SK-N-MC (cell line): ENCODE results near the gene GPR75.
"Not testable (repeated sequence)": the region's sequence is repeated elsewhere in the genome, so short reads cannot be mapped to it uniquely, and the experiment has no call there.

Experiments used
- DNase-seq: peaks from one replicate; pipeline ENCODE4 v3.0.0-alpha.2; 2011; ENCODE audit warnings: low read depth, low spot score
- H3K27ac ChIP-seq: fragments of 200-600 bp; sonication (generic); 2 replicates; pipeline ENCODE4 v1.5.1; 2016; ENCODE audit warnings: mixed run types
- H3K36me3 ChIP-seq: fragments of 200-600 bp; sonication (generic); 2 replicates; pipeline ENCODE4 v1.6.1; 2017; ENCODE audit warnings: antibody characterized with exemption, low read length, mixed read lengths; ENCODE audit not compliant: insufficient read depth
- H3K4me3 ChIP-seq: fragments of 200-600 bp; sonication (generic); 2 replicates; pipeline ENCODE4 v1.5.1; 2016
- H3K9ac ChIP-seq: fragments of 200-600 bp; sonication (generic); 2 replicates; pipeline ENCODE4 v1.8.0; 2017; ENCODE audit warnings: mixed run types, mixed read lengths; ENCODE audit not compliant: insufficient read length
- H3K9me3 ChIP-seq: fragments of 200-600 bp; sonication (generic); 2 replicates; pipeline ENCODE4 v1.6.1; 2017; ENCODE audit warnings: low read depth, mild to moderate bottlenecking, antibody characterized with exemption, low read length, moderate library complexity, mixed read lengths
- EZH2 ChIP-seq: fragments of 200-600 bp; sonication (generic); IDR thresholded peaks from one replicate; pipeline ENCODE4 v1.6.1; 2017; ENCODE audit warnings: antibody characterized with exemption
- FOXP2 ChIP-seq: optimal IDR thresholded peaks from 2 replicates; pipeline ENCODE3; 2011; ENCODE audit warnings: mild to moderate bottlenecking, moderate library complexity; ENCODE audit not compliant: insufficient read depth; ENCODE audit errors: extremely low read length, control extremely low read depth
- POLR2AphosphoS5 ChIP-seq: IDR thresholded peaks from 2 replicates; pipeline ENCODE4 v1.6.1; 2012; ENCODE audit warnings: mild to moderate bottlenecking, low read depth, low read length, borderline replicate concordance

The GPR75 gene

GRCh38 chr2:53865264-53865663, 5.5 kb upstream of the GPR75 start:
- Histone ChIP-seq H3K9ac (no peak overlapping the region), H3K4me3 (no peak overlapping the region), H3K36me3 (peaks cover 42% of the 10 kb centered on the region), H3K27ac (no peak overlapping the region), H3K9me3 (no peaks in the 10 kb centered on the region)
- TF ChIP-seq FOXP2, result no peak
- no peak for TF ChIP-seq POLR2AphosphoS5
- TF ChIP-seq EZH2, result no peak
- DNase-seq, result no peak

DNA sequence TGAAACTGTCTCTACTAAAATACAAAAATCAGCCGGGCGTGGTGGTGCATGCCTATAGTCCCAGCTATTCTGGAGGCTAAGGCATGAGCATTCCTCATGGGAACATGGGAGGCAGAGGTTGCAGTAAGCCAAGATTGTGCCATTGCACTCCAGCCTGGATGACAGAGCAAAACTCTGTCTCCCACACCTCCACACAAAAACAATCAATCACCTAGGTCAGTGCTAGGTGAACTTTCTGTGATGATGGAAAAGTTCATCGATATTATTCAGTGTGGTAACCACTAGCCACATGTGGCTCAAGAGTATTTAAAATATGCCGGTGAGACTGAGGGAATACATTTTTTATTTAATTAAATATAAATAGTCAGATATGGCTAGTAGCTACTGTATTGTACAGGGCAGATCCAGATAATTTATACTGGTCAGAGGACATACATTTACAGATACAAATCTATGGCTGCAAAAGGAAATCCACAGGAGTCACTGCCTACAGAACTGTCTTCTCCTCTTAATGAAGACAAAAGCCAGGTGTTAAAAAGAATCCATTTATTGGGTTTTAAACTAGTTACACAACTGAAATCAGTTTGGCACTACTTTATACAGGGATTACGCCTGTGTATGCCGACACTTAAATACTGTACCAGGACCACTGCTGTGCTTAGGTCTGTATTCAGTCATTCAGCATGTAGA, 3.9 kb upstream of the GPR75 start:
- peaks cover 29% of the 10 kb centered on the region for H3K36me3 ChIP-seq
- H3K9me3 ChIP-seq, result no peaks in the 10 kb centered on the region
- no peak overlapping the region for H3K27ac ChIP-seq
- H3K9ac ChIP-seq, result no peak overlapping the region
- TF ChIP-seq EZH2, result no peak
- TF ChIP-seq FOXP2, result no peak
- TF ChIP-seq POLR2AphosphoS5, result no peak
- H3K4me3 ChIP-seq, result no peak overlapping the region
- no peak for DNase-seq

GRCh38 chr2:53861824-53862223, 2.1 kb upstream of the GPR75 start:
- Histone ChIP-seq H3K36me3 (peaks cover 24% of the 10 kb centered on the region), H3K27ac (no peak overlapping the region), H3K9ac (no peak overlapping the region), H3K4me3 (no peak overlapping the region), H3K9me3 (no peaks in the 10 kb centered on the region)
- DNase-seq, result no peak
- no peak for TF ChIP-seq FOXP2
- TF ChIP-seq EZH2, result no peak
- TF ChIP-seq POLR2AphosphoS5, result no peak

- no peaks in the 10 kb centered on the region for H3K9me3 ChIP-seq
- no peak overlapping the region for H3K27ac ChIP-seq
- no peak for DNase-seq
- peaks cover 20% of the 10 kb centered on the region; the same call in 1 of the 2 replicates for H3K36me3 ChIP-seq
- no peak overlapping the region for H3K9ac ChIP-seq
- no peak overlapping the region for H3K4me3 ChIP-seq
- TF ChIP-seq FOXP2, result no peak
- TF ChIP-seq EZH2, result no peak
- no peak for TF ChIP-seq POLR2AphosphoS5
Observed at GRCh38 chr2:53856272-53856671, 3.5 kb downstream of the GPR75 start.

DNA sequence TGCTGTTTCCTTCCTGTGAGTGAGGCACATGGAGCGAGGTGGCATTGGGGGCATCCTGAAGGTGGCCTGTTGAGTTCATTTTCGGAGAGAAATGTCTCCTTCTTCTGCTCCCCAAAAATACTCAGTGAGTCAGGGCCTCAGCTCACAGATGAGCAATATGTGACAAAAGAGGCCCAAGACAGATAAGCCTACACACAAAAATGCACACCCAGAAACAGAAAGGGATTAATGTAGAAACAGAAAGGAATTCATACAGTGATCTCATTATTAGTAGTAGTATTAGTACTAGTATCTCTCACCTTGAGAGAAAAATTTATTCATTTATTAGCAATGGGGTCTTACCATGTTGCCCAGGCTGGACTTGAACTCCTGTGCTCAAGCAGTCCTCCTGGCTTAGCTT, 5.1 kb downstream of the GPR75 start:
- no peak for DNase-seq
- H3K9ac ChIP-seq, result no peak overlapping the region
- H3K27ac ChIP-seq, result no peak overlapping the region
- H3K9me3 ChIP-seq, result no peaks in the 10 kb centered on the region
- TF ChIP-seq POLR2AphosphoS5 (no peak), EZH2 (no peak), FOXP2 (no peak)
- H3K36me3 ChIP-seq, result peaks cover 20% of the 10 kb centered on the region; the same call in 1 of the 2 replicates
- no peak overlapping the region for H3K4me3 ChIP-seq

DNA sequence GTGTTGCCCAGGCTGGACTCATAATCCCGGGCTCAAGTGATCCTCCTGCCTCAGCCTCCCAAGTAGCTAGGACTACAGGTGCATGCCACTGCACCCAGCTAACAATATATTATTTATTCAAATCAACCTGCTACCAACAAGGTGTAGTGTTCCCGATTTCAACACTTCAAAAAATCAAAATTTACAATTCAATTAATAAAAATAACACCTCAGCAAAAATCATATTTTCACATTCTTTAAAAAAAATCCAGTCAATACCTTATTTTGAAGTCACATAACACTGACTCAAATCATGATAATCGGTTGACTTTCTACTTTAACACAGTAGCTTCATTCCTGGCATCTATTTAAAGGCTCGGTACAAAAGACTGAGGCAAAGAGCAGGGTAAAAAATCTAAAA, 7.2 kb downstream of the GPR75 start:
- TF ChIP-seq EZH2 (no peak), FOXP2 (no peak), POLR2AphosphoS5 (no peak)
- H3K27ac ChIP-seq, result no peak overlapping the region
- no peak overlapping the region for H3K4me3 ChIP-seq
- H3K9me3 ChIP-seq, result no peaks in the 10 kb centered on the region
- DNase-seq, result no peak
- peaks cover 20% of the 10 kb centered on the region; the same call in 1 of the 2 replicates for H3K36me3 ChIP-seq
- H3K9ac ChIP-seq, result no peak overlapping the region

DNA sequence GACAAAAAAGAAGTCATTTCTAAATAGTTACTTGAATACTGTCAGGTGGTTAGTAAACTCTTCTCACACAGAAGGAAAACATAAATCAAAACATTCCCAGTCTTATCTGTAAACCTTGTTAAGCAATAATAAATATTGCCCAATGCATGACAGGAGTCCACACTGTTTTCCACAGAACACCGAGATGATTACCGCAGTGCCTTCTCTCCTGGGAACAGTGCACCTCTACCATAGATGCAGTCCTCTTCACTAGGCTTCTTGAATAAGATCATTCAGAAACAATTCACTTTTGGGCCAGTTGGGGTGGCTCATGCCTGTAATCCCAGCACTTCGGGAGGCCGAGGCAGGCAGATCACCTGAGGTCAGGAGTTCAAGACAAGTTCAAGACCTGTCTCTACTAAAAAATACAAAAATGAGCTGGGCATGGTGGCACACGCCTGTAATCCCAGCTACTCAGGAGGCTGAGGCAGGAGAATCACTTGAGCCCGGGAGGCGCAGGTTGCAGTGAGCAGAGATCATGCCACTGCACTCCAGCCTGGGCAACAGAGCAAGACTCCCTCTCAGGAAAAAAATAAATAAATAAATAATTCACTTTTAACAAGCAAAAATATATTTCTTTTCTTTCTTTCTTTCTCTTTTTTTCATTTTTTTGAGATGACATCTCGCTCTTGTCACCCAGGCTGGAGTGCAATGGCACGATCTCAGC, 8.6 kb downstream of the GPR75 start:
- H3K27ac ChIP-seq, H3K9me3 ChIP-seq: not testable (repeated sequence)
- H3K36me3 ChIP-seq, result peaks cover 20% of the 10 kb centered on the region; the same call in 1 of the 2 replicates

DNA sequence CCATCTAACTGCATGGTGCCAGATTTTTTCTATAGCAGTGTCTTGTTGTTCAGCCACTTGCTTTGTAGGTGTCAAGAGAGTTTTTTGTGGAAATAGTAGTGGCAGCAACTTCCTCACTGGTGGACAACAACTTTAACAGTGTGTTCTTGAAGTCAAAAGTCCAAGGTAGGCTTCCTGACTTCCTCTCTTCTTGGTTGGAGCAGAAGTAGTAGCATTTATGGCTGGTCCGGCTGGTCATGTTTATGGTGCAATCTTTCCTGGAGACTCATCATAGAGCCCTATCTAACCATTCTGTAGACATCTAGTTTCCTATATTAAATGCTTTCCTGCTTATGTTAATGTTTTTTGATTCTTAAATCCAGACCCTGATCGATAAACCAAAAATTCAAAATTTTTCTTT, 11.7 kb downstream of the GPR75 start:
- Histone ChIP-seq H3K4me3 (no peak overlapping the region), H3K9me3 (no peaks in the 10 kb centered on the region), H3K36me3 (peaks cover 2% of the 10 kb centered on the region; the same call in 1 of the 2 replicates), H3K9ac (no peak overlapping the region), H3K27ac (no peak overlapping the region)
- DNase-seq, result no peak
- TF ChIP-seq EZH2, result no peak
- no peak for TF ChIP-seq FOXP2
- TF ChIP-seq POLR2AphosphoS5, result no peak

More for the DNA sequence above, 8.6 kb downstream of the GPR75 start:
- H3K4me3 ChIP-seq, DNase-seq, H3K9ac ChIP-seq: not testable (repeated sequence)

DNA sequence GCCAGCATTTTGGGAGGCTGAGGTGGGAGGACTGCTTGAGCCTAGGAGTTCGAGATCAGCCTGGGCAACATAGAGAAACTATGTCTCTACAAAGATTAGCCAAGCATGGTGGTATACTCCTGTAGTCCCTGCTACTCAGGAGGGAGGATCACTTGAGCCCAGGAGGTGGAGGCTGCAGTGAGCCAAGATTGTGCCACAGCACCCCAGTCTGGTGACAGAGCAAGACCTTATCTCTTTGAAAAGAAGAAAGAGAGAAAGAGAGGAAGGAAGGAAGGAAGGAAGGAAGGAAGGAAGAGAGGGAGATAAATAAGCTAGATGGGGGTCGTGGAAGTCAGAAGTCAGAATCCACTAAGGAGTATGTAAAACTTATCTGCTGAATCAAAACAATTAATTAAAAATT, 16.2 kb downstream of the GPR75 start:
- Histone ChIP-seq H3K36me3 (no peaks in the 10 kb centered on the region), H3K27ac (peak overlapping the region; percentile 49; the same call in 1 of the 2 replicates), H3K9ac (no peak overlapping the region), H3K4me3 (no peak overlapping the region), H3K9me3 (no peaks in the 10 kb centered on the region)
- no peak for TF ChIP-seq EZH2
- no peak for TF ChIP-seq POLR2AphosphoS5
- TF ChIP-seq FOXP2, result no peak
- DNase-seq, result peak; percentile 30
